ENCODE measurements around the gene CDC42BPA.
"Not testable (repeated sequence)": the region's sequence is repeated elsewhere in the genome, so short reads cannot be mapped to it uniquely, and the experiment has no call there.

The CDC42BPA gene

GRCh38 chr1:227303662-227304061, 14.6 kb downstream of the CDC42BPA start:
- Mint-ChIP-seq H3K4me1 (no peaks in the 10 kb centered on the region), H3K27ac (no peak overlapping the region), H3K9me3 (no peaks in the 10 kb centered on the region), H3K27me3 (peaks cover 16% of the 10 kb centered on the region), H3K4me3 (no peak overlapping the region), H3K36me3 (no peaks in the 10 kb centered on the region)
- ATAC-seq = no peak

GRCh38 chr1:227300682-227301081, 17.6 kb downstream of the CDC42BPA start:
- no peak overlapping the region for H3K4me3 Mint-ChIP-seq
- ATAC-seq = no peak
- no peak overlapping the region for H3K27ac Mint-ChIP-seq
- H3K4me1 Mint-ChIP-seq = no peaks in the 10 kb centered on the region
- no peaks in the 10 kb centered on the region for H3K9me3 Mint-ChIP-seq
- H3K27me3 Mint-ChIP-seq = peaks cover 10% of the 10 kb centered on the region
- no peaks in the 10 kb centered on the region for H3K36me3 Mint-ChIP-seq

GRCh38 chr1:227299688-227300087, 18.6 kb downstream of the CDC42BPA start:
- Mint-ChIP-seq H3K36me3 (no peaks in the 10 kb centered on the region), H3K27ac (no peak overlapping the region), H3K4me1 (no peaks in the 10 kb centered on the region), H3K4me3 (no peak overlapping the region), H3K27me3 (peaks cover 10% of the 10 kb centered on the region), H3K9me3 (no peaks in the 10 kb centered on the region)
- ATAC-seq = no peak

- no peak for ATAC-seq
- Mint-ChIP-seq H3K27ac (no peak overlapping the region), H3K27me3 (peaks cover 10% of the 10 kb centered on the region), H3K4me1 (no peaks in the 10 kb centered on the region), H3K36me3 (no peaks in the 10 kb centered on the region), H3K4me3 (no peak overlapping the region), H3K9me3 (no peaks in the 10 kb centered on the region)
These were observed 19.1 kb downstream of the CDC42BPA start for GRCh38 chr1:227299241-227299627.

- Mint-ChIP-seq H3K27me3 (peaks cover 10% of the 10 kb centered on the region), H3K36me3 (no peaks in the 10 kb centered on the region), H3K4me1 (no peaks in the 10 kb centered on the region), H3K27ac (no peak overlapping the region), H3K4me3 (no peak overlapping the region), H3K9me3 (no peaks in the 10 kb centered on the region)
- ATAC-seq = no peak
These were observed 19.6 kb downstream of the CDC42BPA start for GRCh38 chr1:227298512-227299240.

GRCh38 chr1:227297073-227297793, 21.1 kb downstream of the CDC42BPA start:
- no peak for ATAC-seq
- Mint-ChIP-seq H3K27me3 (peaks cover 19% of the 10 kb centered on the region), H3K4me1 (no peaks in the 10 kb centered on the region), H3K9me3 (no peaks in the 10 kb centered on the region), H3K4me3 (no peak overlapping the region), H3K27ac (no peak overlapping the region), H3K36me3 (no peaks in the 10 kb centered on the region)

GRCh38 chr1:227295609-227296008, 22.7 kb downstream of the CDC42BPA start:
- H3K9me3 Mint-ChIP-seq = no peaks in the 10 kb centered on the region
- no peak for ATAC-seq
- H3K36me3 Mint-ChIP-seq = no peaks in the 10 kb centered on the region
- H3K27me3 Mint-ChIP-seq = peaks cover 19% of the 10 kb centered on the region
- no peak overlapping the region for H3K4me3 Mint-ChIP-seq
- H3K27ac Mint-ChIP-seq = no peak overlapping the region
- H3K4me1 Mint-ChIP-seq = no peaks in the 10 kb centered on the region

- Mint-ChIP-seq H3K36me3 (peaks cover 5% of the 10 kb centered on the region), H3K9me3 (peaks cover 9% of the 10 kb centered on the region), H3K27me3 (peaks cover 19% of the 10 kb centered on the region), H3K4me1 (no peaks in the 10 kb centered on the region), H3K27ac (no peak overlapping the region), H3K4me3 (no peak overlapping the region)
- no peak for ATAC-seq
These were observed 32.5 kb downstream of the CDC42BPA start for GRCh38 chr1:227285745-227286144.

GRCh38 chr1:227281371-227281770, 36.9 kb downstream of the CDC42BPA start:
- H3K9me3 Mint-ChIP-seq = peaks cover 5% of the 10 kb centered on the region

GRCh38 chr1:227280836-227281235, 37.5 kb downstream of the CDC42BPA start:
- Mint-ChIP-seq H3K9me3 (peaks cover under 1% of the 10 kb centered on the region), H3K4me3 (no peak overlapping the region), H3K36me3 (peaks cover 1% of the 10 kb centered on the region), H3K27ac (no peak overlapping the region), H3K4me1 (no peaks in the 10 kb centered on the region), H3K27me3 (peaks cover 9% of the 10 kb centered on the region)
- ATAC-seq = no peak

More at GRCh38 chr1:227281371-227281770, 36.9 kb downstream of the CDC42BPA start:
- H3K27ac Mint-ChIP-seq = no peak overlapping the region
- H3K36me3 Mint-ChIP-seq = peaks cover 5% of the 10 kb centered on the region
- H3K27me3 Mint-ChIP-seq = peaks cover 9% of the 10 kb centered on the region
- H3K4me3 Mint-ChIP-seq = no peak overlapping the region
- H3K4me1 Mint-ChIP-seq = no peaks in the 10 kb centered on the region
- no peak for ATAC-seq

- H3K36me3 Mint-ChIP-seq, ATAC-seq, H3K4me3 Mint-ChIP-seq: not testable (repeated sequence)
These were observed 42.1 kb downstream of the CDC42BPA start for GRCh38 chr1:227276156-227276693.

GRCh38 chr1:227273557-227273956, 44.7 kb downstream of the CDC42BPA start:
- ATAC-seq = no peak
- Mint-ChIP-seq H3K27ac (no peak overlapping the region), H3K36me3 (no peaks in the 10 kb centered on the region), H3K4me3 (no peak overlapping the region), H3K9me3 (peaks cover 3% of the 10 kb centered on the region), H3K4me1 (no peaks in the 10 kb centered on the region), H3K27me3 (no peaks in the 10 kb centered on the region)

More at GRCh38 chr1:227276156-227276693, 42.1 kb downstream of the CDC42BPA start:
- H3K4me1 Mint-ChIP-seq, H3K27me3 Mint-ChIP-seq, H3K27ac Mint-ChIP-seq, H3K9me3 Mint-ChIP-seq: not testable (repeated sequence)

- Mint-ChIP-seq H3K4me1 (no peaks in the 10 kb centered on the region), H3K9me3 (peaks cover 3% of the 10 kb centered on the region), H3K4me3 (no peak overlapping the region), H3K36me3 (no peaks in the 10 kb centered on the region), H3K27me3 (no peaks in the 10 kb centered on the region), H3K27ac (no peak overlapping the region)
- ATAC-seq = no peak
These were observed 45.9 kb downstream of the CDC42BPA start for GRCh38 chr1:227272428-227272827.

- H3K27ac Mint-ChIP-seq = no peak overlapping the region
- H3K27me3 Mint-ChIP-seq = no peaks in the 10 kb centered on the region
- no peak for ATAC-seq
- H3K9me3 Mint-ChIP-seq = peaks cover 3% of the 10 kb centered on the region
- H3K4me3 Mint-ChIP-seq = no peak overlapping the region
- H3K36me3 Mint-ChIP-seq = no peaks in the 10 kb centered on the region
- no peaks in the 10 kb centered on the region for H3K4me1 Mint-ChIP-seq
These were observed 47.7 kb downstream of the CDC42BPA start for GRCh38 chr1:227270554-227270953.

GRCh38 chr1:227268943-227269342, 49.3 kb downstream of the CDC42BPA start:
- Mint-ChIP-seq H3K4me1 (no peaks in the 10 kb centered on the region), H3K4me3 (no peak overlapping the region), H3K36me3 (no peaks in the 10 kb centered on the region), H3K9me3 (no peaks in the 10 kb centered on the region), H3K27ac (no peak overlapping the region), H3K27me3 (no peaks in the 10 kb centered on the region)
- no peak for ATAC-seq

GRCh38 chr1:227265891-227266290, 52.4 kb downstream of the CDC42BPA start:
- Mint-ChIP-seq H3K4me1 (no peaks in the 10 kb centered on the region), H3K36me3 (no peaks in the 10 kb centered on the region), H3K4me3 (no peak overlapping the region), H3K27ac (no peak overlapping the region), H3K27me3 (no peaks in the 10 kb centered on the region), H3K9me3 (no peaks in the 10 kb centered on the region)
- ATAC-seq = no peak

Measured in stimulated activated memory B cell treated with anti-CD40 and anti-IgM and Interleukin-4, amounts not matched to agents 10 μg/mL and 1 μg/mL and 100 μg/mL, for 72 hours (primary cell).